NCI-H526 treated with DMSO at 0.1 percent for 48 hours (cell line): Measurements from ENCODE around the gene RAB11FIP4.
A peak's percentile ranks its signal among the peaks of the same experiment; 100 is the strongest.

Experiments
- DNase-seq: peaks from one replicate; lab custom pipeline; 2025; lab: John Stamatoyannopoulos, UW

Gene RAB11FIP4

GRCh38 chr17:31386542-31387075 is 4.9 kb upstream of the RAB11FIP4 start:
- DNase-seq = no peak

DNA sequence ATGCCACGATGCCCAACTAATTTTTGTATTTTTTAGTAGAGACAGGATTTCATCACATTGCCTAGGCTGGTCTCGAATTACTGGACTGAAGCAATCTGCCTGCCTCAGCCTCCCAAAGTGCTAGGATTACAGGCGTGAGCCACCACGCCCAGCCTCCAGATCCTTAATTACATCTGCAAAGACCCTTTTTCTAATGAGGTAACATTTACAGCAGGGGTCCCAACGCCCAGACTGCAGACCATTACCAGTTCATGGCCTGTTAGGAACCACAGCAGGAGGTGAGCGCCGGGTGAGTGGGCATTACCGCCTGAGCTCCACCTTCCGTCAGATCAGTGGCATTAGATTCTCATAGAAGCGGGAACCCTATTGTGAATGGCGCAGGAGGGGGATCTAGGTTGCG is 4.0 kb upstream of the RAB11FIP4 start:
- DNase-seq = no peak

- no peak for DNase-seq
These were observed 3.1 kb upstream of the RAB11FIP4 start for GRCh38 chr17:31388351-31388750.

- DNase-seq = peak; percentile 21
These were observed 2.5 kb upstream of the RAB11FIP4 start for GRCh38 chr17:31388770-31389656.

- no peak for DNase-seq
These were observed 1.7 kb upstream of the RAB11FIP4 start for GRCh38 chr17:31389657-31390381.

GRCh38 chr17:31390426-31390747 is 1.1 kb upstream of the RAB11FIP4 start:
- no peak for DNase-seq

DNA sequence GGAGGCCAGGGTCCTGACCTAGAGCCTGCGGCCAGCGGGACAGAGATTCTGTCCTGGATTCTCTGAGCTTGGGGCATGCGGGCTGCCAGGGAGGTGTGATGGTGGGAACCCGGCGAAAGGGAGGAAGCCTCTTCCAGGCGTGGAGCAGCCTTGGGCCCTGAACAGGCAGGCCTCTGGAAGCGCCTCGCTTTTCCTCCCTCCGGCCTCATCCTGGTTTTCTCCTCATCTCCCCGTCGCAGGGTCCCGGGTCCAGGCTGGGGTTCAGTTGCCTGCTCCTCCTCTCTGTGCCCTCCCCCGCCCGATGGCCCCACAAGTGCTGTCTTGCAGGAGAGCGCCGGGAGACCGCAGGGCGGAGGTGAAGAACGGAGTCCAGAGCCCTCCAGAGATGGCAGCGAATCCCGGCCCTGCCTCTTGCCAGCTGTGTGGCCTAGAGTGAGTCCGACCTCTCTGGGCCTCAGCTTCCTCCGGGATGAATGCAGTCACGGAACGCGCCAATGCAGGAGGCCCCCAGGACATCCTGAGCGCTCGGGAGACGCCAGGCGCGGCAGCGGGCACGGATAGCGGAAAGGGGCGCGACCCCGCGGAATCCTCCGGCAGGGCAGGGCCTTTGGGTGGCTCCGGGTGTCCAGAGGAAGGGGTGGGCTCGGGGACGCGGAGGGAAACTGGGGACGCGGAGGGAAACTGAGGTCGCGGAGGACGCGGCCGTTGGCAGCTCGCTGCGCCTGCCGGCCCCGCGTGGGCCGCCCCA is 553 bp upstream of the RAB11FIP4 start:
- no peak for DNase-seq

GRCh38 chr17:31392002-31392855 is 754 bp downstream of the RAB11FIP4 start:
- DNase-seq = peak; percentile 35

- DNase-seq = no peak
These were observed 1.6 kb downstream of the RAB11FIP4 start for GRCh38 chr17:31392856-31393748.

GRCh38 chr17:31393749-31394146 is 2.3 kb downstream of the RAB11FIP4 start:
- no peak for DNase-seq

DNA sequence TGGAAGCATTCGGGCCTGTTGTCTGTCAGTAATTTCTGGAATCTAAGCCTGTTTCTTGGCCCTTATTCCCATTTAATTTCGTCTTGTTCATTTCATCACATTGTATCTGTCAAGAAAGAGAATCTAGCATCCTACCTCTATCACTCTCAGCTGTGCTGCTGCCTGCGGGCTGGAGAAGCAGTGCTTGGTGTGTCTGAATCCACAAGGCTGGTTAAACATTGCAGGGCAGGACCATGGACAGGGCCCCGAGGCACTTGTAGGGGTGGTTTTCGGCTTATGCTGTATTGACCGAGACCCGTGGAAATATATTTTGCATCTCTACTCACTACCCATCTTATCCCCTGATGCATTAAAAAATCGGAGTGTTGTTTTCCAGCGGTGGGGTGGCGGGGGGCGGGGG is 3.1 kb downstream of the RAB11FIP4 start:
- no peak for DNase-seq

DNA sequence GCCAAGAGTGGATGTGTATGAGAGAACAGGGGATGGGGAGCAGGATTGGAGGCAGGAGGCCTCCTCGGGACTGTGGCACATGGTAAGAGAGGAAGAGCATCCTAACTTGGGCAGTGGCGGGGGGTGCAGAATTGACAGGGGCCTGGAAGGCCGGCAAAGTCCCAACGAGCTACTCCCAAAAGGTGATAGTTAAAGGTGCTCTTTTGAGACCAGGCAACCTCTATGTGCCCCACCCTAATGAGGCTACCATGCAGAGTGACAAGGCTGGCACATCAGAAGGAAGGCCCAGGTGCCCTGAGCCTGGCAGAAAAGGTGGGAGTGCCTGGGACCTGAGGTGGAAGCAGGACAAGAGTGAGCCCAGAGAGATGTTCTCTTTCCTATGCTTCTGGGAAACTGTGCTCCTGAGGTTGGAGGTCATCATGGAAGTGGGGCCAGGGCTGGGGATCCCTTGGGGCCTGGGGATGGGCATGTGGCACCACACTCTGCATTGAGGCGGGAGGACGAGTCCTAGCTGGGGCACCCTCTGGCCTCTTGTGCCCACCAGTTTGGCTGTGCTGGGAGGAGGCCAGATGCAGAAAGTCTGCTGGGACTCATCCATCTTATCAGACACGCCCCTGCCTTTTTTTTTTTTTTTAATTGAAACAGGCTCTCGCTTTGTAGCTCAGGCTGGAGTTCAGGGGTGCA is 5.9 kb downstream of the RAB11FIP4 start:
- DNase-seq = no peak

GRCh38 chr17:31398381-31399311 is 7.2 kb downstream of the RAB11FIP4 start:
- no peak for DNase-seq

DNA sequence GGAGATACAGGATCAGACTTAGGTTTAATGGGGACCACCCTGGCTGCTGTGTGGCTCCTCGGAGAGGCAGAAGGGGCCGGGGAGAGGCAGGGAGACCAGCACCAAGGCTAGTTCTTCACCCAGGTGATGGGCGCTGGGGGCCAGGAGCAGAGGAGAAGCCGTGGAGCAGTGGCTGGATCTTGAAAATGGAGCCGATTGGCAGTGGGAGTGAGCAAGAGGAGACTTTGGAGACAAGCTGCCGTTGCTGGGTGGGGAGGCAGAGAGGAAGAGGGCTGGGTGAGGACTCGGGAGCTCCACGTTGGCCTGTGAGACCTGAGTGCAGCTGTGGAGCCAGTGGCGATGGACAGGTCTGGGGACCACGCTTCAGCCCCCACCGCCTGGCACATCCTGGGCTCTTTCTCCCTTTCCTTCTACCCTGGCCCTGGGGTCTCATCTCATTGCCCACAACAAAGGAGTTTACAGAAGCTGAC is 9.0 kb downstream of the RAB11FIP4 start:
- DNase-seq = no peak

DNA sequence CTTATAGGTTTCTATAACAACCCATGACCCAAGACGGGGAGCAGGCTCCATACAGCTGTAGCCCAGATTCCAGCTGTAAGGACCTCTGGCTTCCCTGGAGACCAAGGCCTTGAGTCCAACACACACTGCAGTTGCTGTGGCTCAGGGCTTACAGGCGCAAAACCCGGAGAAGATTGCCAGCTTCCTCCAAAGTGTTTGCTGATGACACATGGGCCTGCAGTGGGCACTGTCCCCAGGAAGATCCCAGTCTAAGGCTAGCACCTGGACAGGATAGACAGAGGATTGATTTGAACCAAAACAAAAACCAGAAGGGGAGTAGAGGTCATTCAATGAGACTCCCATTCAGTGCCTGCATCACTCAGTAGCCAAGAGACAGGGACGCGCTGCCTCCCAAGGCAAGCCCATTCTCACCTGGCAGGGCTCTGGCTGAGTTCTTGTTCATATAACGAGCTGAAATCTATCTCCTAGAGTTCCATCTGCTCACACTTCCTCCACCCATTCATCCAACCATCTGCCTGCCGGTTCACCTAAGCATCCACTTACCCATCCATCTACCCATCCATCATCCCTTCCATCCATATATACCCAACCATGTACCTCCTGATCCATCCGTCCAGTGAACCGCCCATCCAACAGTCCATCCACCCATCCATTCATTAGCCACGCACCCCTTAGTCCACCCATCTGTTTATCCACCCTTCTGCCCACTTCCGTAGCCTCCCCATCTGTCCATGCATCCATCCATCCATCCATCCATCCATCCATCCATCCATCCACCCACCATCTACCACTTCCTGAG is 10.2 kb downstream of the RAB11FIP4 start:
- DNase-seq = no peak

DNA sequence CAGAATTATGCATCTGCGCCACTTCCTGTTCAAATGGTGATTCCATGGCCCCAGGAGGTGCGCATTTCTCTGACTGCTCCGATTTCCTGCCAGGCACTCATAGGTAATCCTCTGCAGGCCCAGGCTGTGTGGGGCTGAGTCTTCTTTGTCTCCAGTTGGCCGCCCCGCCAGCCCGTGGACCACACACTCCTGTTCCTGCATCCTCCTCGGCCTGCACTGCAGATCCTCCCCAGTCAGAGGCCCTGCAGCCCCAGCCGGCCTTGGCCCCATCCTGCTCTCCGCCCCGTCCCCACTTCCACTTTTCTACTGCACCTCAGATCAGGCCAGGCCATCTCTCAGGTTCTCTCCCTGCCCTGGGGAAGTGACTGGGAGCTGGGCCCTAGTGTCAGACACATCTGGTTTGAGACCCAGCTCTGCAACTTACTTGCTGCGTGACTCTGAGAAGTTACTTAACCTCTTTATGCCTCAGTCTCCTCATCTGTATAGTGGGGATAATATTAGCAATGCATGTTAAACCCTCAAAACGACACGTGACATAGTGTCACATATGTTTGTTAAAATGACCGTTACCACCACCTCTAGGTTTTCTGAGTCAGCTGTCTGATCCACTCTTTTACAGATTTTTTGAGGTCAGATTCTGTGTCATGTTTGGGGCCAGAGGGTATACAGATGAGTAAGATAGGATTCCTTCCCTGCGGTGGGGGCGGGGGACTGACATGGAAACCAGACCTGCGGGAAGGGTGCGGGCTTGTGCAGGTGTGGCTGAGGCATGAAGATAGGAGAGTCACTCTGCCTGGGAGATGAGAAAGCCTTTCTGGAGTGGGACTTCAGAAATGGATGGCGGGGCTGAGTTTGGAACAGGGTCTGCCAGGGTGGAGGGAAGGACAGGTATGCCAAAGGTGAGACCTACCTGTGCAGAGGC is 12.8 kb downstream of the RAB11FIP4 start:
- no peak for DNase-seq
